ENCODE data around the gene PTPRG. TPM values are rescaled to one million over a fixed set of nuclear protein-coding genes. Genes with fewer than 3 reads are reported as not detected.
A peak's percentile ranks its signal among the peaks of the same experiment; 100 is the strongest.

Gene PTPRG
- total RNA-seq, 1 experiment from 2014 or later = 69.3 TPM

GRCh38 chr3:61927332-61927731, 366.0 kb downstream of the PTPRG start:
- H3K79me1 ChIP-seq (ENCODE audit: insufficient read depth, low read depth, low read length, poor library complexity, severe bottlenecking) = no peaks in the 10 kb centered on the region
- H3K14ac ChIP-seq (ENCODE audit: insufficient read depth, low read length) = no peak overlapping the region; the same call in 1 of the 2 replicates
- no peak overlapping the region for H2BK120ac ChIP-seq (ENCODE audit: low read depth, low read length, poor library complexity, severe bottlenecking)
- TF ChIP-seq CTCF (conservative IDR thresholded peaks at IDR 0.05) = no peak
- no peak overlapping the region for H3K4ac ChIP-seq (ENCODE audit: low read depth, low read length)
- H3K23ac ChIP-seq (ENCODE audit: insufficient read length, low read depth, low read length) = no peak overlapping the region
- Mint-ChIP-seq H3K27ac (0 out of 7 replicates have a peak overlapping the region, but pooled peaks of 1 of the 3 experiments have one; percentile 22), H3K27me3 (ENCODE audit: low read depth) (no peaks in the 10 kb centered on the region), H3K4me3 (no peak overlapping the region), H3K4me1 (peaks cover 54 to 59% of the 10 kb centered on the region in 2 experiments), H3K36me3 (ENCODE audit: insufficient read depth in 1 of 3, low read depth in 3 of 3) (no peaks in the 10 kb centered on the region), H3K9me3 (no peaks in the 10 kb centered on the region)
- H2BK15ac ChIP-seq (ENCODE audit: low read depth, low read length) = peak overlapping the region; percentile 2; the same call in 1 of the 2 replicates
- H3K23me2 ChIP-seq (ENCODE audit: insufficient read length, low read depth, low read length, poor library complexity, severe bottlenecking) = no peaks in the 10 kb centered on the region
- H4K20me1 ChIP-seq (ENCODE audit: control insufficient read depth, insufficient read depth, insufficient read length) = no peaks in the 10 kb centered on the region
- H3K27me3 ChIP-seq (ENCODE audit: insufficient read depth, low read length) = no peaks in the 10 kb centered on the region
- H3K79me2 ChIP-seq (ENCODE audit: insufficient read depth, low read length) = peaks cover 7% of the 10 kb centered on the region; the same call in 1 of the 2 replicates
- no peak overlapping the region for H2BK5ac ChIP-seq (ENCODE audit: insufficient read length, low read length)
- H3K4me2 ChIP-seq (ENCODE audit: insufficient read depth, insufficient read length, low read length) = no peak overlapping the region
- H4K91ac ChIP-seq (ENCODE audit: insufficient read length, low read depth, low read length) = no peak overlapping the region
- no peak overlapping the region for H3K56ac ChIP-seq (ENCODE audit: insufficient read length, low read depth, low read length)
- H4K5ac ChIP-seq (ENCODE audit: insufficient read length, low read depth, low read length) = no peak overlapping the region
- no peak overlapping the region for H3K9ac ChIP-seq (ENCODE audit: extremely low read depth, insufficient read length, low read length)
- no peak for DNase-seq
- no peak overlapping the region for H3T11ph ChIP-seq (ENCODE audit: low read length)
- H3K4me1 ChIP-seq (ENCODE audit: insufficient read depth, low read length) = peaks cover 18% of the 10 kb centered on the region
- no peak overlapping the region for H2AK5ac ChIP-seq (ENCODE audit: insufficient read length, low read length)
- no peak overlapping the region for H2BK12ac ChIP-seq (ENCODE audit: insufficient read length, low read depth, low read length)
- H3K18ac ChIP-seq (ENCODE audit: insufficient read length, low read depth, low read length) = no peak overlapping the region
- no CpG with 5 or more reads among the region's 3 CpGs for WGBS (ENCODE audit: extremely low coverage, insufficient read length, low lambda C conversion rate)
- H3K9me3 ChIP-seq (ENCODE audit: control insufficient read depth, low read depth, low read length) = no peaks in the 10 kb centered on the region
- H3K27ac ChIP-seq (ENCODE audit: insufficient read length, low read depth, low read length) = no peak overlapping the region
- no peak overlapping the region for H4K8ac ChIP-seq (replicated peaks; ENCODE audit: insufficient read length, low read depth, low read length)
- H2AFZ ChIP-seq (ENCODE audit: low read length) = no peak overlapping the region
- H2BK20ac ChIP-seq (ENCODE audit: low read depth, low read length, poor library complexity, severe bottlenecking) = no peak overlapping the region
